ENCODE results near the gene ULK3.
"Not testable (repeated sequence)": the region's sequence is repeated elsewhere in the genome, so short reads cannot be mapped to it uniquely, and the experiment has no call there.

The ULK3 gene

GRCh38 chr15:74842581-74843444, at the start of gene ULK3:
ULK3 (minus strand) TSS chr15:74843156; CDS start chr15:74843105, 51 bp downstream.
- DNase-seq (ENCODE audit: low spot score): peak; percentile 99
- TF ChIP-seq, protein P1, sequence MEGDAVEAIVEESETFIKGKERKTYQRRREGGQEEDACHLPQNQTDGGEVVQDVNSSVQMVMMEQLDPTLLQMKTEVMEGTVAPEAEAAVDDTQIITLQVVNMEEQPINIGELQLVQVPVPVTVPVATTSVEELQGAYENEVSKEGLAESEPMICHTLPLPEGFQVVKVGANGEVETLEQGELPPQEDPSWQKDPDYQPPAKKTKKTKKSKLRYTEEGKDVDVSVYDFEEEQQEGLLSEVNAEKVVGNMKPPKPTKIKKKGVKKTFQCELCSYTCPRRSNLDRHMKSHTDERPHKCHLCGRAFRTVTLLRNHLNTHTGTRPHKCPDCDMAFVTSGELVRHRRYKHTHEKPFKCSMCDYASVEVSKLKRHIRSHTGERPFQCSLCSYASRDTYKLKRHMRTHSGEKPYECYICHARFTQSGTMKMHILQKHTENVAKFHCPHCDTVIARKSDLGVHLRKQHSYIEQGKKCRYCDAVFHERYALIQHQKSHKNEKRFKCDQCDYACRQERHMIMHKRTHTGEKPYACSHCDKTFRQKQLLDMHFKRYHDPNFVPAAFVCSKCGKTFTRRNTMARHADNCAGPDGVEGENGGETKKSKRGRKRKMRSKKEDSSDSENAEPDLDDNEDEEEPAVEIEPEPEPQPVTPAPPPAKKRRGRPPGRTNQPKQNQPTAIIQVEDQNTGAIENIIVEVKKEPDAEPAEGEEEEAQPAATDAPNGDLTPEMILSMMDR (IDR thresholded peaks at IDR 0.05; ENCODE audit: extremely low read depth, missing control alignments): peak; percentile 84

DNA sequence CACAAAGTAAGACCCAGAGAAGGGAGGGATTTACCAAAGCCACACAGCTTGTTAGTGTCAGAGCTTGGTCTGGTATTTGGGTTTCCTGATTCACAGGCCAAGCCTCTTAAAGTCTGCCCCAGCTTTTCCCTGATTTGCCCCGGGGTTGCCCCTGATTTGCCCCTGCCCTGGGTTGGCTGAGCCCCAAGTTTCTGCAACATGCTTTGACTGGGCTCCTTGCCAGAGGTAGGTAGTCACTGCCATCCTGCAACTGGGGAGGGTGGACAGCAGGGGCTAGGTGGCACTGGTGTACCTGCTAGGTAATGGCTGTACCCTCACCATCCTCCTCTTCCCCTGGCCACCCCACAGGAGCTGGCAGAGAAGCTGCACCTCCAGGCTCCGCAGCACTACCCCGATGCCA, 49.4 kb upstream of the ULK3 start:
- DNase-seq (ENCODE audit: low spot score): no peak
- TF ChIP-seq, protein P1 (IDR thresholded peaks at IDR 0.05; ENCODE audit: extremely low read depth, missing control alignments): no peak

GRCh38 chr15:74891469-74891868, 48.5 kb upstream of the ULK3 start:
- DNase-seq (ENCODE audit: low spot score): no peak
- TF ChIP-seq, protein P1 (IDR thresholded peaks at IDR 0.05; ENCODE audit: extremely low read depth, missing control alignments): no peak

DNA sequence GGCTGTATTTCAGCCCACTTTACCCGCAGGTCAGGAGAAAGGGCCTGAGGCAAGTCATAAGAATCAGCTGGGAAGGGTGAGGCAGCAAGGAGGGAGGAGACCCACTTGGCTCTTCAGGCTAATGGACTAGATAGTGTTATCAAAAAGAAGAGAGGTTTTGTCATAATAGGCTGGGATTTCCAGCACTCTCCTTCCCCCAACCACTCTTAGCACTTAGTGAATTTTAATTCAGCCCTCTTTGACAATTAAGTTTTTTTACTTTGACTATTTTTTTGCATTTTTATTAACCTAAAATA, 47.7 kb upstream of the ULK3 start:
- TF ChIP-seq, protein P1 (IDR thresholded peaks at IDR 0.05; ENCODE audit: extremely low read depth, missing control alignments): no peak
- DNase-seq (ENCODE audit: low spot score): no peak

DNA sequence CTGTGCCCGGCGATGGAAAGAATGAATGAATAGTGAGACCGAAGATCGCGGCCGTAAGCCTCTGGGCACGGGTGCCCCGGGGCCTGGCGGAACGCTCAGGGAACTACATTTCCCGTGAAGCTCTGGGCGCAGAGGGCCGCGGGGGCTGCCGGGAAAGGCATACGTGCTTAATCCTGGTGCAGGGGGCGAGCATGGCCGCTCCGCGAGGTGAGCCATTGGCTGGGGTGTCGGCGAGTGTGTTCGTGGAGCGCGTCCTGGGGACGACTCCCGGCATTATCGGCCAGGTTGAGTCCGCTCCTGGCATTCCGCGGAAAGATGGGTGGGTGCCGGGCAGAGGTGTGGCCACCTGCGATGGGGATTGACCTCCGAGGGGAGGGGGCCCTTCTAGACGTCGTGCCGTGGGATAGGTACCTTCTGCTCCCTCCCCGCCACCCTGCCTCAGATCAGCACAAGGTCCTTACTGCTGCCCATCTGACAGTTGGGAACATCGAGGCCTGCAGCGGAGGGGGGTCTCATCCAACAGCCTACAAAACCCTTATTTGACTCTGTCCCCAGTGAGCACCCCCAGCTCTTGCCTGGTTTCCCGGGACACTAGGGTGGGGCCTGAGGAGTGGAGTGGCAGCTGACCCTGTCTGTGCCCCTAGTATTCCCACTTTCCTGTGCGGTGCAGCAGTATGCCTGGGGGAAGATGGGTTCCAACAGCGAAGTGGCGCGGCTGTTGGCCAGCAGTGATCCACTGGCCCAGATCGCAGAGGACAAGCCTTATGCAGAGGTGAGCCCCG, 47.1 kb upstream of the ULK3 start, which contains the start of gene MPI:
Gene MPI (plus strand): TSS at position 160 of the 782 bp plus-strand sequence. CDS start 32 bp downstream, at position 192.
- TF ChIP-seq, protein P1 (IDR thresholded peaks at IDR 0.05; ENCODE audit: extremely low read depth, missing control alignments): no peak
- DNase-seq (ENCODE audit: low spot score): peak; percentile 95

GRCh38 chr15:74889390-74889882, 46.5 kb upstream of the ULK3 start:
- no peak for DNase-seq (ENCODE audit: low spot score)
- TF ChIP-seq, protein P1 (IDR thresholded peaks at IDR 0.05; ENCODE audit: extremely low read depth, missing control alignments): no peak

DNA sequence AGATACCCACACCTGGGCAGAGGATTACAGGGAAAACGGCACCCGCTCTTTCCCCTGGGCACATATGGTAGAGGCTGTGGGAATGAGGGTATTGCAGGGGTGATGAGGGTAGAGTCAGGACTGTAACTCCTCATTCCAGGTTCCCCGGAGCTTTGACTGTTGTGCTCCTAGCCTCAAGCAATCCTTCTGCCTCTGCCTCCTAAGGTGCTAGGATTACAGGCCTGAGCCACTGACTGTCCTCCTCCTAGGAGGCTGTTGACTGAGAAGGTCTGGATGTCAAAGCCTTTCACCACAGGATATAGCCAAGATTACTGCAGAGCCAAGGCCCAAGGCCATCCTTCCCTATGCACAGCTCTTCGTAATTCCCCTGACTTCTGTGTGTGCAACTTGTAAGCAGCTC, 45.8 kb upstream of the ULK3 start:
- no peak for DNase-seq (ENCODE audit: low spot score)
- TF ChIP-seq, protein P1 (IDR thresholded peaks at IDR 0.05; ENCODE audit: extremely low read depth, missing control alignments): no peak

DNA sequence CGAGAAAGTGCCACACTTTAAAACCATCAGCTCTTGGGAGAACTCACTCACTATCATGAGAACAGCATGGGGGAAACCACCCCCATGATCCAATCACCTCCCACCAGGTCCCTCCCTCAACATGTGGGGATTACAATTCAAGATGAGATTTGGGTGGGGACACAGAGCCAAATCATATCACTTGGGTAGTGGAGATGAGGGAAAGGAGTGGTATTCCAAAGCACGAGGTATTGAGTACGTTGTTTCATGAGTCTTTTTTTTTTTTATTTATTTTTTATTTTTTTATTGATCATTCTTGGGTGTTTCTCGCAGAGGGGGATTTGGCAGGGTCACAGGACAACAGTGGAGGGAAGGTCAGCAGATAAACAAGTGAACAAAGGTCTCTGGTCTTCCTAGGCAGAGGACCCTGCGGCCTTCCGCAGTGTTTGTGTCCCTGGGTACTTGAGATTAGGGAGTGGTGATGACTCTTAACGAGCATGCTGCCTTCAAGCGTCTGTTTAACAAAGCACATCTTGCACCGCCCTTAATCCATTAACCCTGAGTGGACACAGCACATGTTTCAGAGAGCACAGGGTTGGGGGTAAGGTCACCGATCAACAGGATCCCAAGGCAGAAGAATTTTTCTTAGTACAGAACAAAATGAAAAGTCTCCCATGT, 44.7 kb upstream of the ULK3 start:
- DNase-seq (ENCODE audit: low spot score): not testable (repeated sequence)

All from GM20000 (cell line).